ENCODE measurements around the gene ZNF568.

The ZNF568 gene

GRCh38 chr19:36973021-36973843, 57.1 kb downstream of the ZNF568 start:
- no peak overlapping the region for H3K4me3 ChIP-seq (ENCODE audit: low read depth, low read length)

GRCh38 chr19:36973844-36974195, 57.7 kb downstream of the ZNF568 start:
- H3K4me3 ChIP-seq (ENCODE audit: low read depth, low read length) = no peak overlapping the region
- no peak for TF ChIP-seq CTCF (IDR thresholded peaks at IDR 0.05; ENCODE audit: borderline replicate concordance, insufficient read depth, low read depth, low read length)

More at GRCh38 chr19:36973021-36973843, 57.1 kb downstream of the ZNF568 start:
- TF ChIP-seq CTCF (IDR thresholded peaks at IDR 0.05; ENCODE audit: borderline replicate concordance, insufficient read depth, low read depth, low read length) = peak; percentile 58

- TF ChIP-seq CTCF (IDR thresholded peaks at IDR 0.05; ENCODE audit: borderline replicate concordance, insufficient read depth, low read depth, low read length) = no peak
- no peak overlapping the region for H3K4me3 ChIP-seq (ENCODE audit: low read depth, low read length)
Measured at GRCh38 chr19:36986131-36986530, 70.0 kb downstream of the ZNF568 start.

- no peak overlapping the region for H3K4me3 ChIP-seq (ENCODE audit: low read depth, low read length)
- TF ChIP-seq CTCF (IDR thresholded peaks at IDR 0.05; ENCODE audit: borderline replicate concordance, insufficient read depth, low read depth, low read length) = no peak
Measured at GRCh38 chr19:36986601-36987000, 70.5 kb downstream of the ZNF568 start.

GRCh38 chr19:36987091-36987490, 71.0 kb downstream of the ZNF568 start:
- H3K4me3 ChIP-seq (ENCODE audit: low read depth, low read length) = no peak overlapping the region
- TF ChIP-seq CTCF (IDR thresholded peaks at IDR 0.05; ENCODE audit: borderline replicate concordance, insufficient read depth, low read depth, low read length) = no peak

GRCh38 chr19:36997152-36997842, 81.2 kb downstream of the ZNF568 start:
- H3K4me3 ChIP-seq (ENCODE audit: low read depth, low read length) = no peak overlapping the region
- no peak for TF ChIP-seq CTCF (IDR thresholded peaks at IDR 0.05; ENCODE audit: borderline replicate concordance, insufficient read depth, low read depth, low read length)

- TF ChIP-seq CTCF (IDR thresholded peaks at IDR 0.05; ENCODE audit: borderline replicate concordance, insufficient read depth, low read depth, low read length) = no peak
- no peak overlapping the region for H3K4me3 ChIP-seq (ENCODE audit: low read depth, low read length)
Measured at GRCh38 chr19:36997843-36998235, 81.7 kb downstream of the ZNF568 start.

Measured in GM12875 (cell line).